ENCODE results near the gene GLT6D1. TPM values are rescaled to one million over a fixed set of nuclear protein-coding genes. Genes with fewer than 3 reads are reported as not detected.

The GLT6D1 gene
- total RNA-seq, 1 donor from 2014 or later = not detected

GRCh38 chr9:135614821-135615665 is 24.3 kb downstream of the GLT6D1 start:
- Mint-ChIP-seq H3K4me1 (no peaks in the 10 kb centered on the region), H3K27ac (ENCODE audit: unreplicated experiment) (no peak overlapping the region), H3K27me3 (ENCODE audit: low read depth) (peaks cover 3% of the 10 kb centered on the region), H3K9me3 (peaks cover 2% of the 10 kb centered on the region), H3K4me3 (no peak overlapping the region), H3K36me3 (ENCODE audit: low read depth) (no peaks in the 10 kb centered on the region)
- TF ChIP-seq CTCF (conservative IDR thresholded peaks at IDR 0.05) = no peak
- DNase-seq (ENCODE audit: low read depth, low spot score) = no peak

DNA sequence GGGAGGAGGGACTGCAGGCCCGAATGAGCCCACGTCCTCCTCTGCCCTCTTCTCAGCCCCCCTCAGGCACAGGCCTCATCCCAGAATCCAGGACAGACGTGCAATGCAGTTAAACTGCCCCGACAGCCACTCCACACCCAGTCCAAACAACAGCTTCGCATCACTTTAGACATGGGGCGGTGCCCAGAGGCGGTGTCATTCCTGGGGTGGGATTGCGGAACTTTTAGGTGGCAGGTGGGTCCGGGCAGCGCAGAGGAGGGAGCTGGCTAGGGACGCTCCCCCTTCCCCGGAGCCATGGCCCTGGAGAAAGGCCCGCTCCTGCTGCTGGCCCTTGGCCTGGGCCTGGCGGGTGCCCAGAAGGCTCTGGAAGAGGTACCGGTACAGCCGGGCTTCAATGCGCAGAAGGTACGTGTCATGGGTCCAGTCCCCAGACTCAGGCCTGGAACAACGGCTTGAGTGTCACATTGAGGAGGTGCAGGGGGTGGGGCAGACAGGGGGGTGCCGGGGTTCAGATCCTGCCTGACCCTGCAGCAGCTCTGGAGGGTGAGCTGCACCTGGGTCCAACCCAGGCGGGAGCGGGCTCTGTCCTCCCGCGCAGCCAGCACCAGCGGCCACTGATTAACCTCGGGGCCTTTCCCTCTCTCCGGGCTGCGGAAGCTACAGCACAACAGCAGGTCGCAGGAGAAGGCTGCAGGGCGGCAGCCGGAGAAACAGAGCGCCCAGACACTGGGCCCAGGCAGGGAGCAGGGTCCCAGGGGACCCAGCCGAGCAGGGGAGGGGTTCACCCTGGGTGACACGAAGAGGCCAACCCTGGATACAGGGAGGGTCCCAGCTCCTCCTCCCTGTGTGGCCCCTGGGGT is 25.2 kb downstream of the GLT6D1 start:
- Mint-ChIP-seq H3K27me3 (ENCODE audit: low read depth) (peaks cover 4% of the 10 kb centered on the region), H3K36me3 (ENCODE audit: low read depth) (no peaks in the 10 kb centered on the region), H3K9me3 (peaks cover 2% of the 10 kb centered on the region), H3K27ac (ENCODE audit: unreplicated experiment) (no peak overlapping the region), H3K4me3 (no peak overlapping the region), H3K4me1 (no peaks in the 10 kb centered on the region)
- no peak for TF ChIP-seq CTCF (conservative IDR thresholded peaks at IDR 0.05)
- no peak for DNase-seq (ENCODE audit: low read depth, low spot score)

DNA sequence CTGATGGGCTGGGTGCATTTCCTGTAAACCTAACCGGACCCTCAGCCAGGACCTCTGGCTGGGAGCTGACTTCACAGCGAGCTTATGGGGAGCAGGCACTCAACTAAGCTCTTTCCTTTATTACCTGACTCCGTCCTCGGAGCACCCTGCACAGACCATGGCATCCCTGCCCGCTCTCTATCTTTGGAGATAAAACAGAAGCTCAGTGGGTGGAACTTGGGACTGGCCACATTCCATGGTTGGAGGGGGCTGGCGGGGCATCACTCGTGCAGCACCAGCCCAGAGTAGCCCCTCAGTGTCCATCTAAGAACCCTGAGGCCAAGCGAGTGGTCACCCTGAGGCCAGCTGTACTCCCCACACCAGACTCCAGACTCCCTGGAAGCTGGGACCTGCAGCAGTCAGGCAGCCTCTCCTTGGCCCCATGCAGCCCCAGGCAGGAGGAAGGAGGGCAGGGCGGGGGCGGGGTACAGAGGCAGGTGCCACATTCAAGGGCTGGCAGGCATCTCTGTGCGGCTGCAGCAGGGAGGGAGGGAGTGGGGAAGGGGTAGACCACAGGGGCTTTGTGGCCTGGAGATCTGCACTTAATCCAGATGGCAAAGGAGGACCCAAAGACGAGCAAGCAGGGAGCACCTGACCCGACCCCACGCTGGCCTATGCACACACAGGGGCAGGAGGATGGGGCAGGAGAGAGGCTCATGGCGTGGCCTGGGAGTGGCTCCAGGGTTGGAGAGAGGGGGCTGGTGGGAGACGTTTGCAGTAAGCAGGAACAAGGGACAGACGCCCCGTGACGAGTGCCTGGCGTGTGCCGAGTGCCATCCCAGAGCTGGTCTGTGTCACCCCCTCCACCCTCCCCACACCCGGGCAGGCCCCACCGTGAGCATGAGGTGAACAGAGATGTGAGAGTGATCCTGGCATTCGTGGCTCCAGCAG is 26.1 kb downstream of the GLT6D1 start:
- no peak for TF ChIP-seq CTCF (conservative IDR thresholded peaks at IDR 0.05)
- no peaks in the 10 kb centered on the region for H3K4me1 Mint-ChIP-seq
- DNase-seq (ENCODE audit: low read depth, low spot score) = no peak
- H3K4me3 Mint-ChIP-seq = no peak overlapping the region
- H3K27ac Mint-ChIP-seq (ENCODE audit: unreplicated experiment) = no peak overlapping the region
- H3K27me3 Mint-ChIP-seq (ENCODE audit: low read depth) = peaks cover 4% of the 10 kb centered on the region
- no peaks in the 10 kb centered on the region for H3K36me3 Mint-ChIP-seq (ENCODE audit: low read depth)
- peaks cover 2% of the 10 kb centered on the region for H3K9me3 Mint-ChIP-seq

- no peak overlapping the region for H3K27ac Mint-ChIP-seq (ENCODE audit: unreplicated experiment)
- no peaks in the 10 kb centered on the region for H3K36me3 Mint-ChIP-seq (ENCODE audit: low read depth)
- H3K4me3 Mint-ChIP-seq = no peak overlapping the region
- no peaks in the 10 kb centered on the region for H3K4me1 Mint-ChIP-seq
- H3K9me3 Mint-ChIP-seq = peaks cover 2% of the 10 kb centered on the region
- no peak for DNase-seq (ENCODE audit: low read depth, low spot score)
- H3K27me3 Mint-ChIP-seq (ENCODE audit: low read depth) = peaks cover 4% of the 10 kb centered on the region
- no peak for TF ChIP-seq CTCF (conservative IDR thresholded peaks at IDR 0.05)
These were observed 26.9 kb downstream of the GLT6D1 start for GRCh38 chr9:135612437-135612836.

- Mint-ChIP-seq H3K4me3 (no peak overlapping the region), H3K9me3 (peaks cover 2% of the 10 kb centered on the region), H3K4me1 (no peaks in the 10 kb centered on the region), H3K36me3 (ENCODE audit: low read depth) (no peaks in the 10 kb centered on the region), H3K27ac (ENCODE audit: unreplicated experiment) (no peak overlapping the region), H3K27me3 (ENCODE audit: low read depth) (peaks cover 4% of the 10 kb centered on the region)
- no peak for TF ChIP-seq CTCF (conservative IDR thresholded peaks at IDR 0.05)
- DNase-seq (ENCODE audit: low read depth, low spot score) = no peak
These were observed 27.5 kb downstream of the GLT6D1 start for GRCh38 chr9:135611875-135612209.

Measured in neural crest cell (in vitro differentiated cells).